Pancreas (tissue), 10 donors: ENCODE data around the gene NHLRC2. TPM values are rescaled to one million over a fixed set of nuclear protein-coding genes. Genes with fewer than 3 reads are reported as not detected.
A peak's percentile ranks its signal among the peaks of the same experiment; 100 is the strongest.

Source experiments
- ATAC-seq, 4 donors: fragments of 200-7000 bp; cut with Tn5 transposase; one replicate each; pipeline versions ENCODE4 v1.8.0 to v1.9.1; 2020; ENCODE audit warnings: mild to moderate bottlenecking in 4 of 4, moderate library complexity in 4 of 4
- DNase-seq, 6 donors: peaks; one replicate each; pipeline ENCODE4 v3.0.0-alpha.2; 2020
- FAIRE-seq: peaks from 2 replicates; lab custom pipeline; 2012; peaks lifted over from hg19 to GRCh38; lab: Jason Lieb, UNC
- H3K27ac ChIP-seq, 4 donors: fragments of 200-600 bp; sonication (generic); 1 replicate in 3 of 4; 2 replicates in 1 of 4; pipeline versions ENCODE4 v1.5.0 to v1.8.0; 2020
- H3K27me3 ChIP-seq, 4 donors: fragments of 200-600 bp; one replicate each; pipeline ENCODE4 v1.8.0; 2021
- H3K36me3 ChIP-seq, 3 donors: fragments of 200-600 bp; sonication (generic) in 1 of 3; one replicate each; pipeline versions ENCODE4 v1.5.0 to v1.8.0; 2020 to 2021
- H3K4me1 ChIP-seq, 3 donors: fragments of 200-600 bp; one replicate each; pipeline ENCODE4 v1.8.0; 2021
- H3K4me3 ChIP-seq, 4 donors: fragments of 200-600 bp; sonication (generic) in 2 of 4; one replicate each; pipeline versions ENCODE4 v1.5.0 to v1.8.0; 2020 to 2021
- H3K9me3 ChIP-seq, 4 donors: fragments of 200-600 bp; one replicate each; pipeline ENCODE4 v1.8.0; 2021
- CTCF ChIP-seq, 4 donors: fragments of 200-600 bp; sonication (generic) in 3 of 4; IDR thresholded peaks; one replicate each; pipeline versions ENCODE4 v1.5.0 to v1.8.0; 2021; ENCODE audit warnings: antibody characterized with exemption in 4 of 4
- WGBS, 2 donors: extraction: QIAGEN DNeasy Blood & Tissue Kit; methylation state at CpG; one replicate each; pipeline ENCODE4 v1.1.7; 2013; 5-methylcytosine and 5-hydroxymethylcytosine counted together
- intact Hi-C, 3 donors: fragments of 100-400 bp; cut with DNase I; formaldehyde crosslinking; loops; one replicate each; pipeline versions ENCODE4 v1.11.1 to v1.14.2; 2022
- polyA plus RNA-seq, 2 donors: library from polyadenylated mRNA; stranded (reverse); fragments of 200-250 nt; gene quantifications; one replicate each; pipeline ENCODE4 v1.2.3, GENCODE V29; 2013
- total RNA-seq, 6 donors: library from RNA; stranded (reverse); fragmentation: NEBNext Ultra II Directional in 4 of 6; extraction: Animal tissue kit (Norgen Biotek cat#: 25700) in 4 of 6; gene quantifications; one replicate each; pipeline versions ENCODE4 v1.2.1 to v1.2.4, GENCODE V29; 2021 to 2023
- donor health status: healthy with polysubstance abuse.
- donor health status: DM: no; HTN: no; CAD: no; lungs with moderate emphysema.
- donor health status: DM: no; HTN: no; CAD: no.
- donor health status: control.
- donor health status: control.
- donor health status: Bipolar disorder and iron deficiency.
- donor health status: DM: yes; HTN: yes; CAD: no.
- donor health status: DM: no; HTN: no; CAD: no.
- donor health status: DM: no; HTN: no; CAD: no.
- donor health status: DM: yes; HTN: yes; CAD: no.

NHLRC2 gene
- total and polyA plus RNA-seq, 8 donors: 4.3 to 24.0 (median 17.4) TPM

- TF ChIP-seq CTCF (IDR thresholded peaks at IDR 0.05): no peak
Measured at GRCh38 chr10:113880236-113880635, 25.8 kb downstream of the NHLRC2 start.

GRCh38 chr10:113882240-113882639 is 27.8 kb downstream of the NHLRC2 start:
- no peaks in the 10 kb centered on the region for H3K36me3 ChIP-seq
- intact Hi-C loops: no loop called here
- 96 to 97% methylated on average over 2 of the region's 2 CpGs for WGBS, 2 donors
- FAIRE-seq (no peak), DNase-seq (no peak), ATAC-seq (no peak)
- H3K27me3 ChIP-seq: no peaks in the 10 kb centered on the region
- no peak for TF ChIP-seq CTCF (IDR thresholded peaks at IDR 0.05)
- no peak overlapping the region for H3K4me3 ChIP-seq
- no peaks in the 10 kb centered on the region for H3K9me3 ChIP-seq
- H3K27ac ChIP-seq: no peak overlapping the region
- H3K4me1 ChIP-seq: no peaks in the 10 kb centered on the region

More at GRCh38 chr10:113880236-113880635, 25.8 kb downstream of the NHLRC2 start:
- H3K27me3 ChIP-seq: no peaks in the 10 kb centered on the region
- 59 to 77% methylated on average over 1 of the region's 1 CpG for WGBS, 2 donors
- intact Hi-C loops: no loop called here
- H3K4me1 ChIP-seq: peaks cover 9 to 14% (median 10%) of the 10 kb centered on the region in 3 donors
- H3K9me3 ChIP-seq: no peaks in the 10 kb centered on the region
- H3K4me3 ChIP-seq: no peak overlapping the region
- FAIRE-seq: no peak
- no peaks in the 10 kb centered on the region for H3K36me3 ChIP-seq
- H3K27ac ChIP-seq: no peak overlapping the region
- no peak for DNase-seq
- ATAC-seq: no peak

GRCh38 chr10:113889911-113890310 is 35.5 kb downstream of the NHLRC2 start:
- intact Hi-C loops: no loop called here
- FAIRE-seq: no peak
- no peak for ATAC-seq

GRCh38 chr10:113890769-113891168 is 36.3 kb downstream of the NHLRC2 start:
- intact Hi-C loops: no loop called here
- no peak for FAIRE-seq
- ATAC-seq: no peak
- Histone ChIP-seq H3K9me3 (no peaks in the 10 kb centered on the region), H3K4me3 (no peak overlapping the region), H3K27me3 (no peaks in the 10 kb centered on the region), H3K4me1 (peaks cover 8 to 14% (median 10%) of the 10 kb centered on the region in 3 donors), H3K27ac (no peak overlapping the region), H3K36me3 (no peaks in the 10 kb centered on the region)
- no peak for TF ChIP-seq CTCF (IDR thresholded peaks at IDR 0.05)
- 56% methylated on average over 4 of the region's 4 CpGs for WGBS, 2 donors
- DNase-seq: no peak

More at GRCh38 chr10:113889911-113890310, 35.5 kb downstream of the NHLRC2 start:
- Histone ChIP-seq H3K27me3 (no peaks in the 10 kb centered on the region), H3K4me3 (no peak overlapping the region), H3K9me3 (no peaks in the 10 kb centered on the region), H3K27ac (no peak overlapping the region), H3K4me1 (peaks cover 8 to 14% (median 10%) of the 10 kb centered on the region in 3 donors), H3K36me3 (no peaks in the 10 kb centered on the region)
- WGBS, 2 donors: 60 to 67% methylated on average over 2 of the region's 2 CpGs
- TF ChIP-seq CTCF (IDR thresholded peaks at IDR 0.05): no peak
- DNase-seq: no peak

GRCh38 chr10:113891476-113891875 is 37.0 kb downstream of the NHLRC2 start:
- H3K27ac ChIP-seq: no peak overlapping the region
- no peaks in the 10 kb centered on the region for H3K9me3 ChIP-seq
- peak in 3 of 4 donors; percentile 37 to 52 (median 51) for ATAC-seq
- 37 to 43% methylated on average over 3 of the region's 3 CpGs for WGBS, 2 donors
- peaks cover 8 to 14% (median 10%) of the 10 kb centered on the region in 3 donors for H3K4me1 ChIP-seq
- no peaks in the 10 kb centered on the region for H3K36me3 ChIP-seq
- no peak for TF ChIP-seq CTCF (IDR thresholded peaks at IDR 0.05)
- no peak overlapping the region for H3K4me3 ChIP-seq
- no peaks in the 10 kb centered on the region for H3K27me3 ChIP-seq
- intact Hi-C loops: no loop called here
- no peak for FAIRE-seq
- DNase-seq: no peak
